ENCODE results near the gene LAMA3. TPM values are rescaled to one million over a fixed set of nuclear protein-coding genes. Genes with fewer than 3 reads are reported as not detected.
A peak's percentile ranks its signal among the peaks of the same experiment; 100 is the strongest.

The LAMA3 gene
- polyA plus RNA-seq, 4 donors: 1.8 to 2.2 (median 2.1) TPM

GRCh38 chr18:23868136-23868785 lies 179.0 kb downstream of the LAMA3 start:
- DNase-seq (ENCODE audit: low read depth in 4 of 4, low spot score in 3 of 4): no peak

- DNase-seq (ENCODE audit: low read depth in 4 of 4, low spot score in 3 of 4): no peak
Observed at GRCh38 chr18:23870676-23871380, 181.6 kb downstream of the LAMA3 start.

GRCh38 chr18:23871410-23871809 lies 182.2 kb downstream of the LAMA3 start:
- no peak for DNase-seq (ENCODE audit: low read depth in 4 of 4, low spot score in 3 of 4)

- DNase-seq (ENCODE audit: low read depth in 4 of 4, low spot score in 3 of 4): peak in 1 of 4 donors; percentile 25
Observed at GRCh38 chr18:23872701-23873550, 183.7 kb downstream of the LAMA3 start.

- DNase-seq (ENCODE audit: low read depth in 4 of 4, low spot score in 3 of 4): no peak
Observed at GRCh38 chr18:23875966-23876895, 187.0 kb downstream of the LAMA3 start.

- no peak for DNase-seq (ENCODE audit: low read depth in 4 of 4, low spot score in 3 of 4)
Observed at GRCh38 chr18:23876921-23877320, 187.7 kb downstream of the LAMA3 start.

- DNase-seq (ENCODE audit: low read depth in 4 of 4, low spot score in 3 of 4): no peak
Observed at GRCh38 chr18:23877371-23877770, 188.1 kb downstream of the LAMA3 start.

- no peak for DNase-seq (ENCODE audit: low read depth in 4 of 4, low spot score in 3 of 4)
Observed at GRCh38 chr18:23878336-23878900, 189.2 kb downstream of the LAMA3 start.

- no peak for DNase-seq (ENCODE audit: low read depth in 4 of 4, low spot score in 3 of 4)
Observed at GRCh38 chr18:23879126-23879525, 189.9 kb downstream of the LAMA3 start.

GRCh38 chr18:23879544-23879943 lies 190.3 kb downstream of the LAMA3 start:
- DNase-seq (ENCODE audit: low read depth in 4 of 4, low spot score in 3 of 4): no peak

- no peak for DNase-seq (ENCODE audit: low read depth in 4 of 4, low spot score in 3 of 4)
Observed at GRCh38 chr18:23879966-23880565, 190.8 kb downstream of the LAMA3 start.

GRCh38 chr18:23880931-23881617 lies 191.8 kb downstream of the LAMA3 start:
- DNase-seq (ENCODE audit: low read depth in 4 of 4, low spot score in 3 of 4): no peak

GRCh38 chr18:23881778-23882177 lies 192.5 kb downstream of the LAMA3 start:
- DNase-seq (ENCODE audit: low read depth in 4 of 4, low spot score in 3 of 4): no peak

GRCh38 chr18:23882616-23883276 lies 193.5 kb downstream of the LAMA3 start:
- no peak for DNase-seq (ENCODE audit: low read depth in 4 of 4, low spot score in 3 of 4)

GRCh38 chr18:23883277-23883790 lies 194.1 kb downstream of the LAMA3 start:
- no peak for DNase-seq (ENCODE audit: low read depth in 4 of 4, low spot score in 3 of 4)

- DNase-seq (ENCODE audit: low read depth in 4 of 4, low spot score in 3 of 4): no peak
Observed at GRCh38 chr18:23884681-23885375, 195.6 kb downstream of the LAMA3 start.

GRCh38 chr18:23885750-23886149 lies 196.5 kb downstream of the LAMA3 start:
- no peak for DNase-seq (ENCODE audit: low read depth in 4 of 4, low spot score in 3 of 4)

GRCh38 chr18:23887035-23887434 lies 197.8 kb downstream of the LAMA3 start:
- no peak for DNase-seq (ENCODE audit: low read depth in 4 of 4, low spot score in 3 of 4)

All from right renal pelvis (tissue), 4 donors.